GM08714 (cell line): ENCODE measurements around the gene ZNF263.

Experiments
- H3K4me3 ChIP-seq: fragments of 200-500 bp; sonication (Bioruptor generic); 2 replicates; pipeline ENCODE4 v1.5.1; 2014; ENCODE audit warnings: mild to moderate bottlenecking, low read length, inconsistent platforms
- ZNF274 ChIP-seq: IDR thresholded peaks from 2 replicates; pipeline ENCODE4 v1.6.1; 2012; ENCODE audit warnings: mild to moderate bottlenecking, low read depth, low read length

Gene ZNF263

GRCh38 chr16:3282730-3283542 is at the start of gene ZNF263:
Gene ZNF263 (plus strand): TSS chr16:3283491. CDS start chr16:3283819, 328 bp downstream.
- H3K4me3 ChIP-seq: peak within 1 kb of the TSS; percentile 80
- TF ChIP-seq ZNF274: no peak

GRCh38 chr16:3234543-3234856 is 48.8 kb upstream of the ZNF263 start:
- TF ChIP-seq ZNF274: no peak
- H3K4me3 ChIP-seq: peak overlapping the region; percentile 85

- TF ChIP-seq ZNF274: no peak
- peak within 1 kb of the TSS; percentile 85 for H3K4me3 ChIP-seq
Observed at GRCh38 chr16:3234857-3235561, 48.3 kb upstream of the ZNF263 start, which contains the start of gene ZNF200. Gene ZNF200 (minus strand): TSS chr16:3235158. CDS start chr16:3233755, 1,403 bp downstream.

- no peak overlapping the region for H3K4me3 ChIP-seq
- TF ChIP-seq ZNF274: no peak
Observed at GRCh38 chr16:3235856-3236669, 47.2 kb upstream of the ZNF263 start.

GRCh38 chr16:3241761-3242160 is 41.5 kb upstream of the ZNF263 start:
- no peak overlapping the region for H3K4me3 ChIP-seq
- no peak for TF ChIP-seq ZNF274

- TF ChIP-seq ZNF274: no peak
- no peak overlapping the region for H3K4me3 ChIP-seq
Observed at GRCh38 chr16:3242709-3243108, 40.6 kb upstream of the ZNF263 start.

GRCh38 chr16:3243882-3244281 is 39.4 kb upstream of the ZNF263 start:
- no peak for TF ChIP-seq ZNF274
- no peak overlapping the region for H3K4me3 ChIP-seq

- H3K4me3 ChIP-seq: no peak overlapping the region
- TF ChIP-seq ZNF274: no peak
Observed at GRCh38 chr16:3246002-3246401, 37.3 kb upstream of the ZNF263 start.

GRCh38 chr16:3246876-3247275 is 36.4 kb upstream of the ZNF263 start:
- H3K4me3 ChIP-seq: no peak overlapping the region
- TF ChIP-seq ZNF274: no peak

- TF ChIP-seq ZNF274: no peak
- H3K4me3 ChIP-seq: no peak overlapping the region
Observed at GRCh38 chr16:3248596-3248995, 34.7 kb upstream of the ZNF263 start.

GRCh38 chr16:3249020-3249419 is 34.3 kb upstream of the ZNF263 start:
- H3K4me3 ChIP-seq: no peak overlapping the region
- no peak for TF ChIP-seq ZNF274

- no peak for TF ChIP-seq ZNF274
- no peak overlapping the region for H3K4me3 ChIP-seq
Observed at GRCh38 chr16:3249451-3249850, 33.8 kb upstream of the ZNF263 start.

GRCh38 chr16:3252967-3253366 is 30.3 kb upstream of the ZNF263 start:
- TF ChIP-seq ZNF274: no peak
- H3K4me3 ChIP-seq: no peak overlapping the region

GRCh38 chr16:3254309-3254708 is 29.0 kb upstream of the ZNF263 start:
- no peak for TF ChIP-seq ZNF274

More at GRCh38 chr16:3254309-3254708, 29.0 kb upstream of the ZNF263 start:
- H3K4me3 ChIP-seq: no peak overlapping the region
